HCT116 (cell line): Measurements from ENCODE around the gene LARP4. TPM values are rescaled to one million over a fixed set of nuclear protein-coding genes. Genes with fewer than 3 reads are reported as not detected.

Experiments
- ATAC-seq: fragments of 200-7000 bp; cut with Tn5 transposase; 2 replicates; pipeline ENCODE4 v1.9.1; 2020; ENCODE audit warnings: mild to moderate bottlenecking, moderate library complexity
- BruUV-seq: library from RNA; stranded (reverse); fragments of 400-500 nt; replicated peaks from 2 replicates; lab custom pipeline; 2021; lab: Mats Ljungman, UMichigan
- CTCF ChIA-PET: fragments of 300-600 bp; sonication (Branson Sonifier 250); formaldehyde crosslinking; loops from one replicate; lab custom pipeline; 2021; ENCODE audit warnings: antibody characterized with exemption; lab: Charles Lee
- POLR2A ChIA-PET: fragments of 300-600, 350-600 bp; sonication (Branson Sonifier 250); formaldehyde crosslinking; loops from one replicate; lab custom pipeline; 2021; ENCODE audit warnings: antibody characterized with exemption; lab: Charles Lee
- RAD21 ChIA-PET, 2 experiments: fragments of 300-600 bp; sonication (Branson Sonifier 250); formaldehyde crosslinking; loops; one replicate each; lab custom pipeline; 2023; ENCODE audit warnings: low total read pairs in 2 of 2; ENCODE audit not compliant: uncharacterized antibody in 2 of 2, unreplicated experiment in 2 of 2, low non-redundant PET in 1 of 2; lab: Charles Lee
- DNase-seq: peaks from one replicate; pipeline ENCODE4 v3.0.0-alpha.2; 2010; ENCODE audit warnings: low read depth, low spot score
- H2AFZ ChIP-seq: fragments of 200-600 bp; shearing (Covaris generic), sonication (generic); 2 replicates; pipeline ENCODE4 v1.6.1; 2017; ENCODE audit warnings: low read depth, mixed run types, mixed read lengths, antibody characterized with exemption, low read length; ENCODE audit not compliant: poor library complexity, severe bottlenecking
- H3K27ac ChIP-seq: 2 replicates; pipeline ENCODE4 v1.5.1; 2012; ENCODE audit warnings: low read depth, low read length
- H3K27me3 ChIP-seq: fragments of 200-600 bp; sonication (generic); 2 replicates; pipeline ENCODE4 v1.6.1; 2016; ENCODE audit warnings: mixed run types, low read length, mixed read lengths; ENCODE audit not compliant: insufficient read depth
- H3K36me3 ChIP-seq, 2 experiments: fragments of 200-500 bp in 1 of 2; fragments of 200-600 bp in 1 of 2; sonication (Bioruptor generic) in 1 of 2; sonication (generic) in 1 of 2; 2 replicates each; pipeline versions ENCODE4 v1.5.1 to v1.6.1; 2014 to 2016; ENCODE audit warnings: low read length in 2 of 2, inconsistent platforms in 1 of 2, mixed read lengths in 1 of 2, mixed run types in 1 of 2; ENCODE audit not compliant: insufficient read depth in 2 of 2, control insufficient read depth in 1 of 2
- H3K4me1 ChIP-seq, 2 experiments: fragments of 200-600 bp in 1 of 2; sonication (generic) in 1 of 2; 2 replicates each; pipeline versions ENCODE4 v1.5.1 to v1.6.1; 2012 to 2017; ENCODE audit warnings: low read length in 2 of 2, inconsistent platforms in 1 of 2, mild to moderate bottlenecking in 1 of 2, mixed read lengths in 1 of 2, mixed run types in 1 of 2, moderate library complexity in 1 of 2; ENCODE audit not compliant: insufficient read depth in 2 of 2, control insufficient read depth in 1 of 2
- H3K4me2 ChIP-seq: fragments of 200-600 bp; sonication (generic); 2 replicates; pipeline ENCODE4 v1.6.1; 2017; ENCODE audit warnings: mixed run types, low read length, mixed read lengths
- H3K4me3 ChIP-seq, 2 experiments: fragments of 200-600 bp in 1 of 2; sonication (generic) in 1 of 2; replicated peaks in 1 of 2; 2 replicates each; pipeline ENCODE4 v1.5.1; 2011 to 2016; ENCODE audit warnings: low read length in 2 of 2, control low read depth in 1 of 2, low read depth in 1 of 2, mild to moderate bottlenecking in 1 of 2, mixed read lengths in 1 of 2, mixed run types in 1 of 2
- H3K79me2 ChIP-seq: fragments of 200-600 bp; sonication (generic); 2 replicates; pipeline ENCODE4 v1.6.1; 2017; ENCODE audit warnings: mild to moderate bottlenecking, mixed run types, low read length, moderate library complexity, mixed read lengths; ENCODE audit not compliant: insufficient read depth
- H3K9ac ChIP-seq: fragments of 200-600 bp; sonication (generic); 2 replicates; pipeline ENCODE4 v1.6.1; 2016; ENCODE audit warnings: low read length, mixed read lengths
- H3K9me2 ChIP-seq: fragments of 200-600 bp; sonication (generic), shearing (Covaris generic); 2 replicates; pipeline ENCODE4 v1.6.1; 2017; ENCODE audit warnings: mixed run types, mild to moderate bottlenecking, moderate library complexity; ENCODE audit not compliant: insufficient read depth
- H3K9me3 ChIP-seq, 2 experiments: fragments of 200-500 bp in 1 of 2; fragments of 200-600 bp in 1 of 2; sonication (Bioruptor generic) in 1 of 2; sonication (generic) in 1 of 2; 2 replicates each; pipeline ENCODE4 v1.6.1; 2014 to 2017; ENCODE audit warnings: low read length in 2 of 2, mixed read lengths in 2 of 2, inconsistent platforms in 1 of 2, low read depth in 1 of 2, mild to moderate bottlenecking in 1 of 2, mixed run types in 1 of 2, moderate library complexity in 1 of 2; ENCODE audit not compliant: control insufficient read depth in 1 of 2, insufficient read depth in 1 of 2
- H4K20me1 ChIP-seq: fragments of 200-600 bp; sonication (generic), shearing (Covaris generic); 2 replicates; pipeline ENCODE4 v1.6.1; 2017; ENCODE audit warnings: mixed run types, mild to moderate bottlenecking, moderate library complexity; ENCODE audit not compliant: insufficient read depth
- ELF1 ChIP-seq: IDR thresholded peaks from 2 replicates; pipeline ENCODE4 v1.6.1; 2012; ENCODE audit warnings: low read depth, borderline replicate concordance
- FOSL1 ChIP-seq: IDR thresholded peaks from 2 replicates; pipeline ENCODE4 v1.6.1; 2012; ENCODE audit warnings: low read depth
- MAX ChIP-seq: IDR thresholded peaks from 2 replicates; pipeline ENCODE4 v1.6.1; 2012
- ZBTB33 ChIP-seq: IDR thresholded peaks from 2 replicates; pipeline ENCODE4 v1.6.1; 2011; ENCODE audit warnings: mild to moderate bottlenecking, low read length, moderate library complexity; ENCODE audit not compliant: insufficient replicate concordance; ENCODE audit errors: extremely low read depth
- intact Hi-C: fragments of 100-400 bp; cut with micrococcal nuclease; formaldehyde crosslinking; loops from 2 replicates; pipeline ENCODE4 v1.10.0; 2022
- total RNA-seq: library from RNA; stranded (reverse); gene quantifications from one replicate; pipeline ENCODE4 v1.2.1, GENCODE V29; 2021; ENCODE audit not compliant: unreplicated experiment
- TF ChIP-seq, protein P1 (sequence below): IDR thresholded peaks from 2 replicates; pipeline ENCODE4 v1.6.1; 2012; ENCODE audit warnings: low read depth

Gene LARP4
- total RNA-seq, 1 experiment from 2014 or later = 76.3 TPM

DNA sequence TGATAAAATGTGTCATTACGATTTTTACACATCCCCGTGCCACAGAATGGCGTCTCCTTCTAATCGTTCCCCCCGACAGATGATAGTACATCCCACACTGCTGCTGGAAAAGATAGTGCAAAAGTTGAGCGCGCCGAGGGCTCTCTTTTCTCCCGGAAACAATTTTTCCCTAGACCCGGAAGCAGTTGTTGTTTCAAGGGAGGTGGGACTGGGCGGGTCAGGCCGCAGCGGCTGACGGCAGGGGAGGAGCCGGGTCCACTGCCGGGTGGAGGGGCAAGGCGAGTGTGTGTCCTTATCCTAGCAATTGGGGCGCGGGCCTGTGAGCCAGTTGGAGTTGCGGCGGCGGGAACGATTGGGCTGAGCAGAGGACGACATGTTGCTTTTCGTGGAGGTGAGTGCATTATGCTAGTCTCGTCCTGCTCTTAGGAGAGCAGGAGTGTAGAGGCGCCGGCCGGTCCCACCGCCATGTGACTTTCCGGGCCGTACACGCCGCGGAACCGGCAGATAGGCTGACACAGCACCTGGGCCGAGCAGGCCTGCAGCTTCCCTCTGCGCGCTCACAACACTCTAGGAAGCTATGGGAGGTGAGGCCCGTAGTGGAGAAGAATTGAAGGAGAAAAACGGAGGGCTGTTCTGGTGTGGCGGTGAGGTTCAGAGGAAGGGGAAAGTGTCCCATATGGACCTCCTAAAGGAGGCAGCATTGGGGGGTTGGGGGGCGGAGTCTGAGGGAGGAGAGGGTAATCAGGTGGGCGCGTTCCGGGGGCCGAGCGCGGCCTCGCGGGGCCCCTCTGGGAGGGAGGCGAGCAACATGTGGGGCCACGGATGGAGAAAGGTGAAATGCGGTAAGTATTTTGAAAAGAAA lies at the start of gene LARP4 (continued):
- TF ChIP-seq, protein P1, sequence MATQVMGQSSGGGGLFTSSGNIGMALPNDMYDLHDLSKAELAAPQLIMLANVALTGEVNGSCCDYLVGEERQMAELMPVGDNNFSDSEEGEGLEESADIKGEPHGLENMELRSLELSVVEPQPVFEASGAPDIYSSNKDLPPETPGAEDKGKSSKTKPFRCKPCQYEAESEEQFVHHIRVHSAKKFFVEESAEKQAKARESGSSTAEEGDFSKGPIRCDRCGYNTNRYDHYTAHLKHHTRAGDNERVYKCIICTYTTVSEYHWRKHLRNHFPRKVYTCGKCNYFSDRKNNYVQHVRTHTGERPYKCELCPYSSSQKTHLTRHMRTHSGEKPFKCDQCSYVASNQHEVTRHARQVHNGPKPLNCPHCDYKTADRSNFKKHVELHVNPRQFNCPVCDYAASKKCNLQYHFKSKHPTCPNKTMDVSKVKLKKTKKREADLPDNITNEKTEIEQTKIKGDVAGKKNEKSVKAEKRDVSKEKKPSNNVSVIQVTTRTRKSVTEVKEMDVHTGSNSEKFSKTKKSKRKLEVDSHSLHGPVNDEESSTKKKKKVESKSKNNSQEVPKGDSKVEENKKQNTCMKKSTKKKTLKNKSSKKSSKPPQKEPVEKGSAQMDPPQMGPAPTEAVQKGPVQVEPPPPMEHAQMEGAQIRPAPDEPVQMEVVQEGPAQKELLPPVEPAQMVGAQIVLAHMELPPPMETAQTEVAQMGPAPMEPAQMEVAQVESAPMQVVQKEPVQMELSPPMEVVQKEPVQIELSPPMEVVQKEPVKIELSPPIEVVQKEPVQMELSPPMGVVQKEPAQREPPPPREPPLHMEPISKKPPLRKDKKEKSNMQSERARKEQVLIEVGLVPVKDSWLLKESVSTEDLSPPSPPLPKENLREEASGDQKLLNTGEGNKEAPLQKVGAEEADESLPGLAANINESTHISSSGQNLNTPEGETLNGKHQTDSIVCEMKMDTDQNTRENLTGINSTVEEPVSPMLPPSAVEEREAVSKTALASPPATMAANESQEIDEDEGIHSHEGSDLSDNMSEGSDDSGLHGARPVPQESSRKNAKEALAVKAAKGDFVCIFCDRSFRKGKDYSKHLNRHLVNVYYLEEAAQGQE = no peak
- peak; percentile 95 for TF ChIP-seq MAX
- TF ChIP-seq ELF1 = no peak
- TF ChIP-seq FOSL1 = no peak

DNA sequence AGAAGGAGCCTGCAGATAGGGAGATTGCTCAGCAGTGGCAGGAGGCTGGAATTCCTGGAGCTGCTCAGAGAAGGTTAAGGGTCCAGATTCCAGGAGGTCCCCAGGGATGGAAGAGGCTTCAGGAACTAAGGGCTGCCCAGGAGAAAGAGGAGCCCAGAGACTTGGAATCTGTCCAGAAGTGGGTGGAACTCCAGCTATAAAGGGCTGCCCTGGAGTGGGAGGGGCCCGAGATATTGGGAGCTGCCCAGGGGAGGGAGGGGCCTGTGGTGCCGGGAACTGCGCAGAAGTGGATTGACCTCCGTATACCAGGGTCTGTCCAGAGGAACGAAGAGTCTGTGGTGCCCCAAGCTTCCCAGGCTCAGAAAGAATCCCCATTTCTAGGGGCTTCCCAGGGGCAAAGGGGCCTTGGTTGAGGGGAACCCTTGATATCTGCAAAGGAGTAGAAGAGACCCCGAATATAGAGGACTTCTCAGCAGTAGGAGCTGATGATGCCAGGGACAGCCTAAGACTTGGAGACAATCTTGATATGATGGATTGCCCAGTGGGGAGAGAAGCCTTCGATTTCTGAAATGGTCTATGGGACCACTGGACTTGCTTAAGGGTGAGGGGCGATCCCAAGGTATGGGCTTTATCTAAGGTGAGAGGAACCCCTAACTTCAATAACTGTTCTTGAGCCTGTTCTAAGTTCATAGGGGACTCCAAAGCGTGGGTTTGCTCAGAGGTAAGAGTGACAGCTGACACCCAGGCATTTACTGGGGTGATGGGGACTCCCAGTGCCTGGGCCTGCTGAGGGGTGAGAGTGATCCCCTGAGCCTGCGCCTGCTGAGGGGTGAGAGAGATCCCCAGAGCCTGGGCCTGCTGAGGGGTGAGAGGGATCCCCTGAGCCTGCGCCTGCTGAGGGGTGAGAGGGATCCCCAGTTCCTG lies 49.3 kb upstream of the LARP4 start:
- Histone ChIP-seq H3K27ac (no peak overlapping the region), H3K27me3 (no peaks in the 10 kb centered on the region), H3K36me3 (no peaks in the 10 kb centered on the region), H3K4me3 (no peak overlapping the region), H3K4me2 (no peak overlapping the region), H2AFZ (no peak overlapping the region), H3K79me2 (no peaks in the 10 kb centered on the region), H3K9me2 (no peaks in the 10 kb centered on the region), H3K4me1 (peaks cover 5 to 13% of the 10 kb centered on the region in 2 experiments), H4K20me1 (no peaks in the 10 kb centered on the region), H3K9me3 (no peaks in the 10 kb centered on the region), H3K9ac (no peak overlapping the region)
- no peak for DNase-seq
- POLR2A ChIA-PET = no interaction called here
- CTCF ChIA-PET = no interaction called here
- RAD21 ChIA-PET = no interaction called here
- TF ChIP-seq ZBTB33 = no peak
- TF ChIP-seq, protein P1 = no peak
- no peak for TF ChIP-seq FOSL1
- intact Hi-C loops = no loop called here
- no TSS peak for BruUV-seq
- ATAC-seq = peak; percentile 74
